GM23338 (cell line): Measurements from ENCODE around the gene TSKS. TPM values are rescaled to one million over a fixed set of nuclear protein-coding genes. Genes with fewer than 3 reads are reported as not detected.

Experiments
- ATAC-seq: fragments of 200-7000 bp; cut with Tn5 transposase; 3 replicates; pipeline ENCODE4 v1.9.1; 2020
- DNase-seq: peaks from one replicate; pipeline ENCODE4 v3.0.0-alpha.2; 2015; ENCODE audit warnings: low spot score
- H2AFZ ChIP-seq: fragments of 200-600 bp; sonication (generic); 2 replicates; pipeline ENCODE4 v1.8.0; 2016; ENCODE audit warnings: antibody characterized with exemption, mild to moderate bottlenecking, moderate library complexity
- H3F3A ChIP-seq: fragments of 200-600 bp; sonication (generic); replicated peaks from 2 replicates; pipeline ENCODE4 v1.8.0; 2017; ENCODE audit warnings: antibody characterized with exemption, mixed run types, low read depth
- H3K27ac ChIP-seq: fragments of 200-600 bp; sonication (generic); 2 replicates; pipeline ENCODE4 v1.6.1; 2016; ENCODE audit warnings: low read depth
- H3K27me3 ChIP-seq: fragments of 200-600 bp; sonication (generic); 2 replicates; pipeline ENCODE4 v1.8.0; 2016; ENCODE audit warnings: mild to moderate bottlenecking, mixed run types, moderate library complexity; ENCODE audit not compliant: insufficient read depth
- H3K36me3 ChIP-seq: fragments of 200-600 bp; sonication (generic); 2 replicates; pipeline ENCODE4 v1.8.0; 2016; ENCODE audit warnings: mild to moderate bottlenecking; ENCODE audit not compliant: insufficient read depth
- H3K4me1 ChIP-seq: fragments of 200-600 bp; sonication (generic); 2 replicates; pipeline ENCODE4 v1.8.0; 2016; ENCODE audit warnings: mild to moderate bottlenecking, moderate library complexity; ENCODE audit not compliant: insufficient read depth
- H3K4me2 ChIP-seq: fragments of 200-600 bp; sonication (generic); 2 replicates; pipeline ENCODE4 v1.7.1; 2017; ENCODE audit warnings: mixed run types
- H3K4me3 ChIP-seq: fragments of 200-600 bp; sonication (generic); 2 replicates; pipeline ENCODE4 v1.6.1; 2016; ENCODE audit warnings: mixed run types
- H3K79me2 ChIP-seq: fragments of 200-600 bp; sonication (generic); replicated peaks from 2 replicates; pipeline ENCODE4 v1.8.0; 2017; ENCODE audit warnings: mild to moderate bottlenecking; ENCODE audit not compliant: insufficient read depth
- H3K9me2 ChIP-seq: fragments of 200-600 bp; sonication (generic); 2 replicates; pipeline ENCODE4 v1.8.0; 2017; ENCODE audit not compliant: insufficient read depth
- H4K20me1 ChIP-seq: fragments of 200-600 bp; sonication (generic); replicated peaks from 2 replicates; pipeline ENCODE4 v1.8.0; 2017; ENCODE audit warnings: mild to moderate bottlenecking; ENCODE audit not compliant: insufficient read depth
- H3K27ac Mint-ChIP-seq: 2 replicates; pipeline ENCODE4 v1.8.0; 2020; ENCODE audit warnings: inconsistent platforms, mild to moderate bottlenecking, moderate library complexity, mixed read lengths
- H3K27me3 Mint-ChIP-seq: 3 replicates; pipeline ENCODE4 v1.8.0; 2022; ENCODE audit warnings: low read depth, mild to moderate bottlenecking, moderate library complexity, mixed read lengths, inconsistent platforms; ENCODE audit not compliant: insufficient read depth, poor library complexity
- H3K36me3 Mint-ChIP-seq: 3 replicates; pipeline ENCODE4 v1.8.0; 2021; ENCODE audit warnings: low read depth, mild to moderate bottlenecking, inconsistent platforms, moderate library complexity, mixed read lengths
- H3K4me1 Mint-ChIP-seq: 3 replicates; pipeline ENCODE4 v1.8.0; 2020; ENCODE audit warnings: mild to moderate bottlenecking, inconsistent platforms, mixed read lengths
- H3K4me3 Mint-ChIP-seq: 3 replicates; pipeline ENCODE4 v1.8.0; 2021; ENCODE audit warnings: moderate library complexity, mild to moderate bottlenecking, inconsistent platforms, mixed read lengths
- H3K9me3 Mint-ChIP-seq: 3 replicates; pipeline ENCODE4 v1.8.0; 2020; ENCODE audit warnings: moderate library complexity, mild to moderate bottlenecking, inconsistent platforms, mixed read lengths
- CREB1 ChIP-seq: fragments of 250-450 bp; sonication (Bioruptor Pico); IDR thresholded peaks from 2 replicates; pipeline ENCODE4 v1.5.0; 2020; ENCODE audit warnings: low read depth, mild to moderate bottlenecking, moderate library complexity
- EZH2 ChIP-seq: fragments of 200-600 bp; sonication (generic); IDR thresholded peaks from one replicate; pipeline ENCODE4 v1.8.0; 2017; ENCODE audit warnings: antibody characterized with exemption, mild to moderate bottlenecking, low read depth; ENCODE audit not compliant: unreplicated experiment
- EZH2phosphoT487 ChIP-seq: fragments of 200-600 bp; sonication (generic); IDR thresholded peaks from one replicate; pipeline ENCODE4 v1.8.1; 2018; ENCODE audit warnings: antibody characterized with exemption; ENCODE audit not compliant: unreplicated experiment
- JUNB ChIP-seq: IDR thresholded peaks from one replicate; pipeline ENCODE4 v1.6.1; 2016; ENCODE audit warnings: antibody characterized with exemption; ENCODE audit not compliant: unreplicated experiment
- NANOG ChIP-seq: IDR thresholded peaks from 2 replicates; pipeline ENCODE4 v1.6.1; 2016; ENCODE audit warnings: antibody characterized with exemption, borderline replicate concordance
- POLR2AphosphoS5 ChIP-seq: IDR thresholded peaks from 2 replicates; pipeline ENCODE4 v1.6.1; 2016; ENCODE audit warnings: antibody characterized with exemption, low read depth
- STAT1 ChIP-seq: IDR thresholded peaks from one replicate; pipeline ENCODE4 v1.6.1; 2016; ENCODE audit warnings: antibody characterized with exemption; ENCODE audit not compliant: unreplicated experiment
- ZNF114 ChIP-seq: fragments of 250-450 bp; sonication (Bioruptor Pico); IDR thresholded peaks from 2 replicates; pipeline ENCODE4 v1.5.0; 2020; ENCODE audit warnings: mild to moderate bottlenecking, moderate library complexity
- ZNF331 ChIP-seq: fragments of 250-450 bp; sonication (Bioruptor Pico); IDR thresholded peaks from 2 replicates; pipeline ENCODE4 v1.5.0; 2020; ENCODE audit warnings: low read depth, mild to moderate bottlenecking, moderate library complexity
- polyA plus RNA-seq: library from polyadenylated mRNA; unstranded; fragments of >200 nt; fragmentation: Nextera tagmentation; extraction: Ambion mirVana; gene quantifications from 2 replicates; pipeline ENCODE4 v1.2.1, GENCODE V29; 2016
- total RNA-seq: library from RNA; depleted of rRNA; stranded (reverse); fragments of >200 nt; shearing (Covaris generic); gene quantifications from 2 replicates; pipeline ENCODE4 v1.2.3, GENCODE V29; 2014
- TF ChIP-seq, protein P1 (sequence below): fragments of 250-450 bp; sonication (Bioruptor Pico); IDR thresholded peaks from 2 replicates; pipeline ENCODE4 v1.5.0; 2020; ENCODE audit warnings: mild to moderate bottlenecking, moderate library complexity
- TF ChIP-seq, protein P2 (sequence below), 2 experiments: fragments of 200-600 bp in 1 of 2; sonication (generic) in 1 of 2; conservative IDR thresholded peaks; 2 replicates each; pipeline versions ENCODE4 v1.5.1 to v1.6.1; 2016 to 2017; ENCODE audit warnings: antibody characterized with exemption in 2 of 2, low read depth in 2 of 2, mild to moderate bottlenecking in 2 of 2, moderate library complexity in 1 of 2
- TF ChIP-seq, protein P3 (sequence below): IDR thresholded peaks from 2 replicates; pipeline ENCODE4 v1.6.1; 2016; ENCODE audit warnings: antibody characterized with exemption
- TF ChIP-seq, protein P4 (sequence below): IDR thresholded peaks from one replicate; pipeline ENCODE4 v1.6.1; 2018; ENCODE audit warnings: antibody characterized with exemption; ENCODE audit not compliant: unreplicated experiment

TSKS gene
- total and polyA plus RNA-seq, 2 experiments from 2014 or later, result 0.99 TPM; not detected in 1

DNA sequence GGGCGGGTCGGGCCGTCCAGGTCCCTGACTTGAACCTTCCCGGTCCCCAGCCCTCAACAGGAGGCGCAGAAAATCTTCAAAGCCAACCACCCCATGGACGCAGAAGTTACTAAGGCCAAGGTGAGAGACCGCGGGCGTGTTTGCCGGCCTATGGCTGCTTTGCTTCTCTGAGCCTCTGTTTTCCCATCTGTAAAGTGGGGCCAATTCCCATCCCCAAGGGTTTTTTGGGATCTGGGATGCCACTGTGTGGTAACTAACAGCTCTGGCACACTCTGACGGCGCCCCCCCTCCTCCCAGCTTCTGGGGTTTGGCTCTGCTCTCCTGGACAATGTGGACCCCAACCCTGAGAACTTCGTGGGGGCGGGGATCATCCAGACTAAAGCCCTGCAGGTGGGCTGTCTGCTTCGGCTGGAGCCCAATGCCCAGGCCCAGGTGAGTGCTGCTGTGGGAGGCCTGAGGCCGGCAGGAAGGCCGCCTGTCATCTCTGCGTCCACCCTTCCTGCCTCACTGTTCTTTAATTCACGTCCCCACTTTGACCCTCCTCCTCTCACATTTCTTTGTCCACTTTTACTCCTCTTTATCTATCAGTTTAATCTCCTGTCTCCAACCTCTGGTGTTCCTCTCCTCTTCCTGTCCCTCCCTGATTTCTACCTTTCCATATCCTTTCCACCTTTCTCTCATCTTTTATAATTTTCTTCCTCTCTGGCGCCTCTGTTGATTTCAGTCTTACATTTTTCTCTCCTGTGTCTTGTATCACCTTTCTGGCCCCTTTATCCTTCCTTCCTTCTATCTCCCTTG lies 42.9 kb upstream of the TSKS start:
- H3K4me1 ChIP-seq, result peaks cover 29% of the 10 kb centered on the region; the same call in 1 of the 2 replicates
- Mint-ChIP-seq H3K4me1 (peaks cover 37% of the 10 kb centered on the region), H3K9me3 (no peaks in the 10 kb centered on the region; the same call in 2 of the 3 replicates), H3K27ac (peak overlapping the region; percentile 28; the same call in 1 of the 2 replicates), H3K27me3 (peaks cover 24% of the 10 kb centered on the region), H3K36me3 (peaks cover 42% of the 10 kb centered on the region), H3K4me3 (peak overlapping the region; percentile 32; the same call in 2 of the 3 replicates)
- no peaks in the 10 kb centered on the region for H3K27me3 ChIP-seq
- H4K20me1 ChIP-seq, result no peaks in the 10 kb centered on the region; the same call in 1 of the 2 replicates
- TF ChIP-seq EZH2phosphoT487 (no peak), ZNF331 (no peak), STAT1 (no peak), POLR2AphosphoS5 (no peak), EZH2 (no peak), ZNF114 (CRISPR knock-in tag) (no peak), JUNB (no peak), NANOG (no peak), CREB1 (CRISPR knock-in tag) (no peak)
- TF ChIP-seq, protein P1, sequence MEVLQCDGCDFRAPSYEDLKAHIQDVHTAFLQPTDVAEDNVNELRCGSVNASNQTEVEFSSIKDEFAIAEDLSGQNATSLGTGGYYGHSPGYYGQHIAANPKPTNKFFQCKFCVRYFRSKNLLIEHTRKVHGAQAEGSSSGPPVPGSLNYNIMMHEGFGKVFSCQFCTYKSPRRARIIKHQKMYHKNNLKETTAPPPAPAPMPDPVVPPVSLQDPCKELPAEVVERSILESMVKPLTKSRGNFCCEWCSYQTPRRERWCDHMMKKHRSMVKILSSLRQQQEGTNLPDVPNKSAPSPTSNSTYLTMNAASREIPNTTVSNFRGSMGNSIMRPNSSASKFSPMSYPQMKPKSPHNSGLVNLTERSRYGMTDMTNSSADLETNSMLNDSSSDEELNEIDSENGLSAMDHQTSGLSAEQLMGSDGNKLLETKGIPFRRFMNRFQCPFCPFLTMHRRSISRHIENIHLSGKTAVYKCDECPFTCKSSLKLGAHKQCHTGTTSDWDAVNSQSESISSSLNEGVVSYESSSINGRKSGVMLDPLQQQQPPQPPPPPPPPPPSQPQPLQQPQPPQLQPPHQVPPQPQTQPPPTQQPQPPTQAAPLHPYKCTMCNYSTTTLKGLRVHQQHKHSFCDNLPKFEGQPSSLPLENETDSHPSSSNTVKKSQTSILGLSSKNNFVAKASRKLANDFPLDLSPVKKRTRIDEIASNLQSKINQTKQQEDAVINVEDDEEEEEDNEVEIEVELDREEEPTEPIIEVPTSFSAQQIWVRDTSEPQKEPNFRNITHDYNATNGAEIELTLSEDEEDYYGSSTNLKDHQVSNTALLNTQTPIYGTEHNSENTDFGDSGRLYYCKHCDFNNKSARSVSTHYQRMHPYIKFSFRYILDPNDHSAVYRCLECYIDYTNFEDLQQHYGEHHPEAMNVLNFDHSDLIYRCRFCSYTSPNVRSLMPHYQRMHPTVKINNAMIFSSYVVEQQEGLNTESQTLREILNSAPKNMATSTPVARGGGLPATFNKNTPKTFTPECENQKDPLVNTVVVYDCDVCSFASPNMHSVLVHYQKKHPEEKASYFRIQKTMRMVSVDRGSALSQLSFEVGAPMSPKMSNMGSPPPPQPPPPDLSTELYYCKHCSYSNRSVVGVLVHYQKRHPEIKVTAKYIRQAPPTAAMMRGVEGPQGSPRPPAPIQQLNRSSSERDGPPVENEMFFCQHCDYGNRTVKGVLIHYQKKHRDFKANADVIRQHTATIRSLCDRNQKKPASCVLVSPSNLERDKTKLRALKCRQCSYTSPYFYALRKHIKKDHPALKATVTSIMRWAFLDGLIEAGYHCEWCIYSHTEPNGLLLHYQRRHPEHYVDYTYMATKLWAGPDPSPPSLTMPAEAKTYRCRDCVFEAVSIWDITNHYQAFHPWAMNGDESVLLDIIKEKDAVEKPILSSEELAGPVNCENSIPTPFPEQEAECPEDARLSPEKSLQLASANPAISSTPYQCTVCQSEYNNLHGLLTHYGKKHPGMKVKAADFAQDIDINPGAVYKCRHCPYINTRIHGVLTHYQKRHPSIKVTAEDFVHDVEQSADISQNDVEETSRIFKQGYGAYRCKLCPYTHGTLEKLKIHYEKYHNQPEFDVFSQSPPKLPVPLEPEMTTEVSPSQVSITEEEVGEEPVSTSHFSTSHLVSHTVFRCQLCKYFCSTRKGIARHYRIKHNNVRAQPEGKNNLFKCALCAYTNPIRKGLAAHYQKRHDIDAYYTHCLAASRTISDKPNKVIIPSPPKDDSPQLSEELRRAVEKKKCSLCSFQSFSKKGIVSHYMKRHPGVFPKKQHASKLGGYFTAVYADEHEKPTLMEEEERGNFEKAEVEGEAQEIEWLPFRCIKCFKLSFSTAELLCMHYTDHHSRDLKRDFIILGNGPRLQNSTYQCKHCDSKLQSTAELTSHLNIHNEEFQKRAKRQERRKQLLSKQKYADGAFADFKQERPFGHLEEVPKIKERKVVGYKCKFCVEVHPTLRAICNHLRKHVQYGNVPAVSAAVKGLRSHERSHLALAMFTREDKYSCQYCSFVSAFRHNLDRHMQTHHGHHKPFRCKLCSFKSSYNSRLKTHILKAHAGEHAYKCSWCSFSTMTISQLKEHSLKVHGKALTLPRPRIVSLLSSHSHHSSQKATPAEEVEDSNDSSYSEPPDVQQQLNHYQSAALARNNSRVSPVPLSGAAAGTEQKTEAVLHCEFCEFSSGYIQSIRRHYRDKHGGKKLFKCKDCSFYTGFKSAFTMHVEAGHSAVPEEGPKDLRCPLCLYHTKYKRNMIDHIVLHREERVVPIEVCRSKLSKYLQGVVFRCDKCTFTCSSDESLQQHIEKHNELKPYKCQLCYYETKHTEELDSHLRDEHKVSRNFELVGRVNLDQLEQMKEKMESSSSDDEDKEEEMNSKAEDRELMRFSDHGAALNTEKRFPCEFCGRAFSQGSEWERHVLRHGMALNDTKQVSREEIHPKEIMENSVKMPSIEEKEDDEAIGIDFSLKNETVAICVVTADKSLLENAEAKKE (CRISPR knock-in tag), result no peak
- TF ChIP-seq, protein P2, sequence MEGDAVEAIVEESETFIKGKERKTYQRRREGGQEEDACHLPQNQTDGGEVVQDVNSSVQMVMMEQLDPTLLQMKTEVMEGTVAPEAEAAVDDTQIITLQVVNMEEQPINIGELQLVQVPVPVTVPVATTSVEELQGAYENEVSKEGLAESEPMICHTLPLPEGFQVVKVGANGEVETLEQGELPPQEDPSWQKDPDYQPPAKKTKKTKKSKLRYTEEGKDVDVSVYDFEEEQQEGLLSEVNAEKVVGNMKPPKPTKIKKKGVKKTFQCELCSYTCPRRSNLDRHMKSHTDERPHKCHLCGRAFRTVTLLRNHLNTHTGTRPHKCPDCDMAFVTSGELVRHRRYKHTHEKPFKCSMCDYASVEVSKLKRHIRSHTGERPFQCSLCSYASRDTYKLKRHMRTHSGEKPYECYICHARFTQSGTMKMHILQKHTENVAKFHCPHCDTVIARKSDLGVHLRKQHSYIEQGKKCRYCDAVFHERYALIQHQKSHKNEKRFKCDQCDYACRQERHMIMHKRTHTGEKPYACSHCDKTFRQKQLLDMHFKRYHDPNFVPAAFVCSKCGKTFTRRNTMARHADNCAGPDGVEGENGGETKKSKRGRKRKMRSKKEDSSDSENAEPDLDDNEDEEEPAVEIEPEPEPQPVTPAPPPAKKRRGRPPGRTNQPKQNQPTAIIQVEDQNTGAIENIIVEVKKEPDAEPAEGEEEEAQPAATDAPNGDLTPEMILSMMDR (conservative IDR thresholded peaks at IDR 0.05; ENCODE audit: low read depth in 2 of 2), result no peak
- TF ChIP-seq, protein P3, sequence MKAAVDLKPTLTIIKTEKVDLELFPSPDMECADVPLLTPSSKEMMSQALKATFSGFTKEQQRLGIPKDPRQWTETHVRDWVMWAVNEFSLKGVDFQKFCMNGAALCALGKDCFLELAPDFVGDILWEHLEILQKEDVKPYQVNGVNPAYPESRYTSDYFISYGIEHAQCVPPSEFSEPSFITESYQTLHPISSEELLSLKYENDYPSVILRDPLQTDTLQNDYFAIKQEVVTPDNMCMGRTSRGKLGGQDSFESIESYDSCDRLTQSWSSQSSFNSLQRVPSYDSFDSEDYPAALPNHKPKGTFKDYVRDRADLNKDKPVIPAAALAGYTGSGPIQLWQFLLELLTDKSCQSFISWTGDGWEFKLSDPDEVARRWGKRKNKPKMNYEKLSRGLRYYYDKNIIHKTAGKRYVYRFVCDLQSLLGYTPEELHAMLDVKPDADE, result no peak
- TF ChIP-seq, protein P4, sequence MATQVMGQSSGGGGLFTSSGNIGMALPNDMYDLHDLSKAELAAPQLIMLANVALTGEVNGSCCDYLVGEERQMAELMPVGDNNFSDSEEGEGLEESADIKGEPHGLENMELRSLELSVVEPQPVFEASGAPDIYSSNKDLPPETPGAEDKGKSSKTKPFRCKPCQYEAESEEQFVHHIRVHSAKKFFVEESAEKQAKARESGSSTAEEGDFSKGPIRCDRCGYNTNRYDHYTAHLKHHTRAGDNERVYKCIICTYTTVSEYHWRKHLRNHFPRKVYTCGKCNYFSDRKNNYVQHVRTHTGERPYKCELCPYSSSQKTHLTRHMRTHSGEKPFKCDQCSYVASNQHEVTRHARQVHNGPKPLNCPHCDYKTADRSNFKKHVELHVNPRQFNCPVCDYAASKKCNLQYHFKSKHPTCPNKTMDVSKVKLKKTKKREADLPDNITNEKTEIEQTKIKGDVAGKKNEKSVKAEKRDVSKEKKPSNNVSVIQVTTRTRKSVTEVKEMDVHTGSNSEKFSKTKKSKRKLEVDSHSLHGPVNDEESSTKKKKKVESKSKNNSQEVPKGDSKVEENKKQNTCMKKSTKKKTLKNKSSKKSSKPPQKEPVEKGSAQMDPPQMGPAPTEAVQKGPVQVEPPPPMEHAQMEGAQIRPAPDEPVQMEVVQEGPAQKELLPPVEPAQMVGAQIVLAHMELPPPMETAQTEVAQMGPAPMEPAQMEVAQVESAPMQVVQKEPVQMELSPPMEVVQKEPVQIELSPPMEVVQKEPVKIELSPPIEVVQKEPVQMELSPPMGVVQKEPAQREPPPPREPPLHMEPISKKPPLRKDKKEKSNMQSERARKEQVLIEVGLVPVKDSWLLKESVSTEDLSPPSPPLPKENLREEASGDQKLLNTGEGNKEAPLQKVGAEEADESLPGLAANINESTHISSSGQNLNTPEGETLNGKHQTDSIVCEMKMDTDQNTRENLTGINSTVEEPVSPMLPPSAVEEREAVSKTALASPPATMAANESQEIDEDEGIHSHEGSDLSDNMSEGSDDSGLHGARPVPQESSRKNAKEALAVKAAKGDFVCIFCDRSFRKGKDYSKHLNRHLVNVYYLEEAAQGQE, result no peak
- no peaks in the 10 kb centered on the region for H3K9me2 ChIP-seq
- no peak overlapping the region for H2AFZ ChIP-seq
- ATAC-seq (no peak), DNase-seq (no peak)
- H3K79me2 ChIP-seq, result no peaks in the 10 kb centered on the region
- peak overlapping the region; percentile 87 for H3K27ac ChIP-seq
- H3K36me3 ChIP-seq, result no peaks in the 10 kb centered on the region
- peak overlapping the region; percentile 55; the same call in 1 of the 2 replicates for H3K4me2 ChIP-seq
- peaks cover 35% of the 10 kb centered on the region for H3F3A ChIP-seq
- peak overlapping the region; percentile 52 for H3K4me3 ChIP-seq
